DMS79 (cell line): Measurements from ENCODE around the gene SHISAL2A.

Experiments
- DNase-seq: peaks from one replicate; lab custom pipeline; 2025; lab: John Stamatoyannopoulos, UW

The SHISAL2A gene

GRCh38 chr1:52621950-52622349, 11.0 kb upstream of the SHISAL2A start:
- no peak for DNase-seq

- no peak for DNase-seq
These were observed 9.2 kb upstream of the SHISAL2A start for GRCh38 chr1:52623812-52624211.

GRCh38 chr1:52627028-52627427, 5.9 kb upstream of the SHISAL2A start:
- DNase-seq, result no peak

GRCh38 chr1:52628614-52629324, 4.2 kb upstream of the SHISAL2A start:
- DNase-seq, result no peak

GRCh38 chr1:52629325-52629643, 3.7 kb upstream of the SHISAL2A start:
- peak; percentile 23 for DNase-seq

- DNase-seq, result no peak
These were observed 3.3 kb upstream of the SHISAL2A start for GRCh38 chr1:52629667-52630066.

- DNase-seq, result no peak
These were observed 1.1 kb upstream of the SHISAL2A start for GRCh38 chr1:52631759-52632331.

GRCh38 chr1:52633291-52633754, 355 bp downstream of the SHISAL2A start:
- DNase-seq, result no peak

- no peak for DNase-seq
These were observed 1.1 kb downstream of the SHISAL2A start for GRCh38 chr1:52634111-52634510.

- DNase-seq, result no peak
These were observed 2.5 kb downstream of the SHISAL2A start for GRCh38 chr1:52635321-52636089.

- no peak for DNase-seq
These were observed 4.0 kb downstream of the SHISAL2A start for GRCh38 chr1:52636721-52637695.

- DNase-seq, result no peak
These were observed 5.0 kb downstream of the SHISAL2A start for GRCh38 chr1:52637946-52638345.

GRCh38 chr1:52640697-52641096, 7.7 kb downstream of the SHISAL2A start:
- DNase-seq, result no peak

- no peak for DNase-seq
These were observed 8.3 kb downstream of the SHISAL2A start for GRCh38 chr1:52641307-52641706.

GRCh38 chr1:52645261-52645660, 12.3 kb downstream of the SHISAL2A start:
- DNase-seq, result no peak

GRCh38 chr1:52651904-52652303, 18.9 kb downstream of the SHISAL2A start:
- no peak for DNase-seq

GRCh38 chr1:52653207-52653849, 20.4 kb downstream of the SHISAL2A start:
- DNase-seq, result no peak

GRCh38 chr1:52654063-52654462, 21.1 kb downstream of the SHISAL2A start:
- DNase-seq, result no peak

- DNase-seq, result no peak
These were observed 24.7 kb downstream of the SHISAL2A start for GRCh38 chr1:52657702-52658101.

- no peak for DNase-seq
These were observed 25.8 kb downstream of the SHISAL2A start for GRCh38 chr1:52658795-52659194.

- DNase-seq, result no peak
These were observed 26.4 kb downstream of the SHISAL2A start for GRCh38 chr1:52659356-52659755.
